Uterus (tissue), 4 donors: ENCODE measurements around the gene MRPS34. TPM values are rescaled to one million over a fixed set of nuclear protein-coding genes. Genes with fewer than 3 reads are reported as not detected.

Experiments
- DNase-seq, 2 donors: peaks; one replicate each; pipeline ENCODE4 v3.0.0-alpha.2; 2019 to 2020
- H3K27ac ChIP-seq, 2 donors: fragments of 200-600 bp; sonication (generic); 1 replicate in 1 of 2; 2 replicates in 1 of 2; pipeline ENCODE4 v1.5.1; 2016 to 2018
- H3K27me3 ChIP-seq, 2 donors: fragments of 200-600 bp; sonication (generic); one replicate each; pipeline ENCODE4 v1.5.1; 2018 to 2019; ENCODE audit warnings: control low read depth in 1 of 2
- H3K36me3 ChIP-seq, 2 donors: fragments of 200-600 bp; sonication (generic); one replicate each; pipeline ENCODE4 v1.5.1; 2019; ENCODE audit warnings: control low read depth in 1 of 2
- H3K4me1 ChIP-seq, 2 donors: fragments of 200-600 bp; sonication (generic); one replicate each; pipeline ENCODE4 v1.5.1; 2018 to 2019; ENCODE audit warnings: control low read depth in 1 of 2
- H3K4me3 ChIP-seq, 2 donors: fragments of 200-600 bp; sonication (generic); 1 replicate in 1 of 2; 2 replicates in 1 of 2; pipeline ENCODE4 v1.5.1; 2018 to 2019; ENCODE audit warnings: mild to moderate bottlenecking in 1 of 2
- H3K9me3 ChIP-seq, 2 donors: fragments of 200-600 bp; sonication (generic); one replicate each; pipeline ENCODE4 v1.5.1; 2019; ENCODE audit warnings: control low read depth in 1 of 2
- CTCF ChIP-seq, 4 experiments: fragments of 200-600 bp in 2 of 4; fragments of 450-650 bp in 2 of 4; sonication (generic) in 2 of 4; IDR thresholded peaks; one replicate each; pipeline ENCODE4 v1.5.1; 2016 to 2019; ENCODE audit warnings: antibody characterized with exemption in 4 of 4, mild to moderate bottlenecking in 2 of 4, moderate library complexity in 1 of 4
- POLR2A ChIP-seq, 2 donors: fragments of 450-650 bp; IDR thresholded peaks; one replicate each; pipeline ENCODE4 v1.6.1; 2016; ENCODE audit warnings: antibody characterized with exemption in 2 of 2, mild to moderate bottlenecking in 1 of 2, moderate library complexity in 1 of 2
- intact Hi-C: fragments of 100-400 bp; cut with DNase I; formaldehyde crosslinking; loops from one replicate; pipeline ENCODE4 v1.15.1; 2023; ENCODE audit warnings: low total_unique reads
- total RNA-seq, 4 donors: library from RNA; depleted of rRNA in 3 of 4; stranded (reverse); fragments of >200 nt in 3 of 4; gene quantifications; one replicate each; pipeline versions ENCODE4 v1.1.0 to v1.2.4, GENCODE V29; 2014 to 2023
- donor health status: DM: yes; HTN: yes; CAD: no.

Gene MRPS34
- total RNA-seq, 4 donors from 2014 or later = 37.3 to 158 (median 52.5) TPM

DNA sequence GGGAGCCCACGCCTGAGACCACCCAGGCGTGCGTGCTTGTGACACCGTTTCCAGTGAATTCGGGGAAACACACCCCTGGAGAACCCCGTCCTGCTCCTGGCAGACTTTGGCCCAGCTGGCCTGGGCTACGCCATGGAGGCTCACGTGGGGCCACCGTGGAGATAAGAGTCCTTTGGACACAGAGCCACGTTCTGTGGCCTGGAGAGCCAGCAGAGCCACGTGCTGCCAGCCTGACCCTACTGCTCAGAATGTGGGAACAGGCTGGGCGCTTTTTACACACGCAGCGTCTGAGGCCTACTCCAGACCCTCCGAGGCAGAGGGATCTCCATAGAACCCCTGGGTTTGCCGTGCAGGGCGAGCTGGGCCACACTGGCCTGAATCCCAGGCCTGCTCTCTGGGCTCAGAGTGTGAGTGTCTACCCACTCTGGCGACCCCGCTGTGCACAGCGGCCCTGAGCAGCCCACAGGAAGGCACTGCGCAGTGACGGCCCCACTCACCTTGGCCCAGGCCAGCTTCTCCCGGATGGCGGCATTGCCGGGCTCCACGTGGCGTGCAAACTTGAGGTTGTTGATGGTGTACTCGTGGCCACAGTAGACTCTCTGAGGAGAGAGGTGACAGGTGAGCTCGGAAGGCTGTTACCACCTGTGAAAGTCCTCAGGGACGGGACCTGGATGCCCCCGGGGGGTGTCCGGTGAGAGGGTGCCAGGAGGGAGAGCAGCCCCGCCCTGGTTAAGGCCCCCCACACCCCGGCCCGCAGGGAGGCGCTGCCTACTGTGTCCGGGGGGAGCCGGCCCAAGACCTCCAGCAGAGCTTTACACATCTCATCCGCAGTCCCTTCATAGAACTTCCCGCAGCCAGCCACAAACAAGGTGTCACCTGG is 43.7 kb upstream of the MRPS34 start:
- DNase-seq = no peak
- no peaks in the 10 kb centered on the region for H3K36me3 ChIP-seq
- no peaks in the 10 kb centered on the region for H3K4me1 ChIP-seq

GRCh38 chr16:1815461-1815860 is 42.5 kb upstream of the MRPS34 start:
- no peak overlapping the region for H3K27ac ChIP-seq
- intact Hi-C loops = no loop called here
- TF ChIP-seq CTCF (IDR thresholded peaks at IDR 0.05) (no peak), POLR2A (IDR thresholded peaks at IDR 0.05) (no peak)
- no peak overlapping the region for H3K4me3 ChIP-seq
- H3K9me3 ChIP-seq = no peaks in the 10 kb centered on the region
- no peak for DNase-seq
- H3K4me1 ChIP-seq = no peaks in the 10 kb centered on the region
- no peaks in the 10 kb centered on the region for H3K36me3 ChIP-seq
- no peaks in the 10 kb centered on the region for H3K27me3 ChIP-seq

More for the DNA sequence above, 43.7 kb upstream of the MRPS34 start:
- no peak overlapping the region for H3K27ac ChIP-seq
- TF ChIP-seq POLR2A (IDR thresholded peaks at IDR 0.05) (no peak), CTCF (IDR thresholded peaks at IDR 0.05) (no peak)
- intact Hi-C loops = no loop called here
- no peak overlapping the region for H3K4me3 ChIP-seq
- no peaks in the 10 kb centered on the region for H3K9me3 ChIP-seq
- no peaks in the 10 kb centered on the region for H3K27me3 ChIP-seq

DNA sequence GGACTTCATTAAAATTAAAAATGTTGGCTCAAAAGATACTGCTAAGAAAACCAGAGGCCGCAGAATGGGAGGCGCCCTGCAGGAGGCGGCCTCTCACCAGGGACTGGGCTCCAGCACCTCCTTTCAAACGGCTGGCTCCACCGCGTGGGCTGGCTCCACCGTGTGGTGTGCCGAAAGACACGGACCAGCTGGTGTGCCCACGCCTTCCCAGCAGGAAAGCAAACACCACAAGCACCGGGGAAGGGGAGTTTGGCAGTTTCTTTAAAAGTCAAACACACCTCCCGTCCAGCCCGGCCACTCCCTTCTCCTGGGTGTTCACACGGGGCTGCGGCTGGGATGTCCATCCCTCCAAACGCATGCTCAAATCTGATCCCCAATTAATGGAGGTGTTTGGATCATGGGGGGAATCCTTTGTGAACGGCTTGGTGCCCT is 39.8 kb upstream of the MRPS34 start:
- Histone ChIP-seq H3K4me1 (no peaks in the 10 kb centered on the region), H3K36me3 (no peaks in the 10 kb centered on the region), H3K27ac (no peak overlapping the region), H3K9me3 (no peaks in the 10 kb centered on the region), H3K4me3 (no peak overlapping the region), H3K27me3 (no peaks in the 10 kb centered on the region)
- TF ChIP-seq CTCF (IDR thresholded peaks at IDR 0.05) = peak; percentile 39 to 51 (median 44)
- no peak for TF ChIP-seq POLR2A (IDR thresholded peaks at IDR 0.05)
- intact Hi-C loops = no loop called here
- peak in 1 of 2 donors; percentile 41 for DNase-seq

DNA sequence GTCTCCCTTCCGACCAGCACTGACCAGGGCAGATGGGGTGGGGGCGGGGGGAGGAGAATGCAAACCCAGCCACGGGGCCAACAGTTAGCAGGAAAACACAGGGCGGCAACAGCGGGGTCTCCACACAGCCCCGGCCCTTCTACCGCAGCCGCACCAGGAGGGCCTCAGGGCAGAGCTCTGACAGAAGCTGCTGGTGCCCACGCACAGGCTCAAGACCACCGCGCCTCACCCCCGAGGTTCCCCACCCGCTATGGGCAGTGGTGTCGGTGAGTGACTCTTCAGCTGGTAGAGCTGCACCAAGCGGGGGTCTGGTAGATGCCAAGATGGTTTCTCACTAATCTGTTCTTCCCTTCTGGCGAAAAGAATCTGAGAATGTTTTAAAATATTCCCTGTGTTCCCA is 37.6 kb upstream of the MRPS34 start:
- Histone ChIP-seq H3K36me3 (no peaks in the 10 kb centered on the region), H3K4me3 (no peak overlapping the region), H3K27me3 (no peaks in the 10 kb centered on the region), H3K9me3 (no peaks in the 10 kb centered on the region), H3K4me1 (no peaks in the 10 kb centered on the region), H3K27ac (no peak overlapping the region)
- intact Hi-C loops = no loop called here
- TF ChIP-seq CTCF (IDR thresholded peaks at IDR 0.05) = no peak
- no peak for DNase-seq

- H3K27me3 ChIP-seq = no peaks in the 10 kb centered on the region
Measured at GRCh38 chr16:1810106-1810505, 37.2 kb upstream of the MRPS34 start.

More at GRCh38 chr16:1810106-1810505, 37.2 kb upstream of the MRPS34 start:
- intact Hi-C loops = no loop called here
- no peaks in the 10 kb centered on the region for H3K36me3 ChIP-seq
- no peak overlapping the region for H3K27ac ChIP-seq
- H3K9me3 ChIP-seq = no peaks in the 10 kb centered on the region
- DNase-seq = no peak
- H3K4me1 ChIP-seq = no peaks in the 10 kb centered on the region
- TF ChIP-seq CTCF (IDR thresholded peaks at IDR 0.05) (no peak), POLR2A (IDR thresholded peaks at IDR 0.05) (no peak)
- H3K4me3 ChIP-seq = no peak overlapping the region
